Measurements from ENCODE around the gene KDM1B.
"Not testable (repeated sequence)": the region's sequence is repeated elsewhere in the genome, so short reads cannot be mapped to it uniquely, and the experiment has no call there.

Gene KDM1B

DNA sequence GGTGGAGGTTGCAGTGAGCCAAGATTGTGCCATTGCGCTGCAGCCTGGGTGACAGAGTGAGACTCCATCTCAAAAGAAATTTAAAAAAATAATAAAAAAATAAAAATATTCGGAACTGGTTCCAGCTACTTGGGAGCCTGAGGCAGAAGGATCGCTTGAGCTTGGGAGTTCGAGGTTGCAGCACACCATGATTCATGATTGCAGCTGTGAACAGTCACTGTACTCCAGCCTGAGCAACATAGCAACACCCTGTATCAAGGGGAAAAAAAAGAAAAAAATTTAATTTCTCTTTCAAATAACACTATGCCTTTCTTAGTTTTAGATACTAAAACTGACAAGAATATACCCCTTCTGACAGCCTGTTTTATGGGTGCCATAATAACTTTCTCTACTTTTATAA is 10.5 kb downstream of the KDM1B start:
- TF ChIP-seq ZNF274 (IDR thresholded peaks at IDR 0.05; ENCODE audit: low read depth, low read length): no peak
- H3K4me3 ChIP-seq (ENCODE audit: low read length): no peak overlapping the region

DNA sequence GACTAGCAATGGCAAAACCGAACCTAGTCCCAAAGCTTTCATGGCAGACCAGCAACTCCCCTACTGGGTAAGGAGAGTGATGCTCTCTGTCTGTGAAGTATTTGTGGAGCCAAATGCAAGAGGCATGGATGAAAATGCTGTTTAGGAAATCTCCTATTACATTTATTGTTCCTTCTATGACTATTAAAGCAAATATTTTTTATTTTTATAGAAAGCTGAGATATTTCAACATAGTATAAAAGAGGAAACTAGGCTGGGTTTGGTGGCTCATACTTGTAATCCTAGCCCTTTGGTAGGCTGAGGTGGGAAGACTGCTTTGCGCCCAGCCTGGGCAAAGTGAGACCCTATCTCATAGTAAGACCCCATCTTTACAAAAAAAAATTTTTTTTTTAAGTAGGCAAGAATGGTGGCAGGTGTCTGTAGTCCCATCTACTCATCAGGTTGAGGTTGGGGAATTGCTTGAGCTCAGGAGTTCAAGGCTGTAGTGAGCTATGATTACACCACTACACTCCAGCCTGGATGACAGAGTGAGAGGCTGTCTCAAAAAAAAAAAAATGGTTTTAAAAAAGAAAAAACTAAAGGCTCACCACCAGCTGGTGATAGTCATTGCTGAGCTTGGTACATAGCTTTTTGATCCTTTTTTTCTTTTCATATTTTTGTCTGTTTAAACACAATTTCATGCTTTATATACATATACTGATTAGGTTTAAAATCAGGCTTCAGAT is 11.3 kb downstream of the KDM1B start:
- no peak for TF ChIP-seq ZNF274 (IDR thresholded peaks at IDR 0.05; ENCODE audit: low read depth, low read length)
- H3K4me3 ChIP-seq (ENCODE audit: low read length): no peak overlapping the region

DNA sequence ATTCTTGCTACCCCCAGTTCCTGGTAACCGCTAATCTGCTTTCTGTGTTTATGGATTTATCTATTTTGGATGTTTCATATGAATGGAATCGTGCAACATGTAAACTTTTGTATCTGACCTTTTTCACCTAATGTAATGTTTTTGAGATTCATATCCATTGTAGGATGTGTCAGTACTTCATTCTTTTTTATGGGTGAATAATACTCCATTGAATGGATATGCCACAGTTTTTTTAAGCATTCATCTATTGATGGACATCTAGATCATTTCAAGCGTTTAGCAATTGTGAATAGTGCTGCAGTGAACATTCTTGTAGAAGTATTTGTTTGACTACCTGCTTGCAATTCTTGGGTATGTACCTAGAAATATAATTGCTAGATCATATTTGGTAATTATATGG is 13.0 kb downstream of the KDM1B start:
- TF ChIP-seq ZNF274 (IDR thresholded peaks at IDR 0.05; ENCODE audit: low read depth, low read length): no peak
- no peak overlapping the region for H3K4me3 ChIP-seq (ENCODE audit: low read length)

DNA sequence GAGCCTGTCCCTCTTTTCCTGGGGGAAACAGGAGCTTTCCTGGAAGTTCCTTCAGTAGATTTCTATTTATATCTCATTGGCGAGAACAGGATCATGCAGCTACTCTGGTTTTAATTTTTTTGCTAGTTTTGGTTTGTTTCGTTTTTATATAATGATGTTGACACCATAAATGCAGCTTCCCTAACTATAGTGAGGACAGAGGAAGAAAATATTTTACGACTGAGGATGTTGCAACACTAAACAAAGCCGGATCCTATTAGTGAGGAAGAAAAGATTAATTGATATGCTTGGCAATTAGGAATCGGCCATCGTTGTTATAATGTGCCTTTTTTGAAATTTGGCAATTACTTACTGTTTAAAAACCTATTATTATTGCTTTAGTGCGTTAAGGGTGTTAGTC is 16.6 kb downstream of the KDM1B start:
- TF ChIP-seq ZNF274 (IDR thresholded peaks at IDR 0.05; ENCODE audit: low read depth, low read length): no peak
- no peak overlapping the region for H3K4me3 ChIP-seq (ENCODE audit: low read length)

DNA sequence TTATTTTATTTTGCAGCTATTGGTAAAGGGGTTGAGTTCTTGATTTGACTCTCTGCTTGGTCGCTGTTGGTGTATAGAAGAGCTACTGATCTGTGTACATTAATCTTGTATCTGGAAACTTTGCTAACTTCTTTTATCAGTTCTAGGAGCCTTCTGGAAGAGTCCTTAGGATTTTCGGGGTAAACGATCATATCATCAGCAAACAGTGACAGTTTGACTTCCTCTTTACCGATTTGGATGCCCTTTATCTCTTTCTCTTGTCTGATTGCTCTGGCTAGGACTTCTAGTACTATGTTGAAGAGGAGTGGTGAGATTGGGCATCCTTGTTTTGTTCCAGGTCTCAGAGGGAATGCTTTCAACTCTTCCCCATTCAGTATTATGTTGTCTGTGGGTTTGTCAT is 21.0 kb downstream of the KDM1B start:
- H3K4me3 ChIP-seq (ENCODE audit: low read length): not testable (repeated sequence)

DNA sequence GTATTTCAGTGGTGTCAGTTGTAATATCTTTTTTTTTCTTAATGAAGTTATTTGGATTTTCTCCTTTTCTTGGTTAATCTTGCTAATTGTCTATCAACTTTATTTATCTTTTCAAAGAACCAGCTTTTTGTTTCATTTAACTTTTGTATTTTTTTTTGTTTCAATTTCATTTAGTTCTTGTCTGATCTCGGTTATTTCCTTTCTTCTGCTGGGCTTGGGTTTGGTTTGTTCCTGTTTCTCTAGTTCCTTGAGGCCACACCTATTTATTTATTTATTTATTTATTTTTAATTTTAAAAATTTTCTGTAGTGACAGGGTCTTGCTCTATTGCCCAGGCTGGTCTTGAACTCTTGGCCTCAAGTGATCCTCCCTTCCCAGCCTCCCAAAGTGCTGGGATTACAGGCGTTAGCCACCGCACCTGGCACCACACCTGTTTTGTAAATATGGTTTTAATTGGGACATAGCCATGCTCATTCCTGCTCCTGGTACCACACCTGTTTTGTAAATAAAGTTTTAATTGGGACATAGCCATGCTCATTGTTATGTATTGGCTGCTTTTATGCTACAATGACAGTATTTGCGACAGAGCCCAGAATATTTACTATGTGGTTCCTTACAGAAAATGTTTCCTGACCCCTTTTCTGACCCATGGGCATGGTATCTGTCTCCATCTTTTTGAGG is 22.2 kb downstream of the KDM1B start:
- no peak for TF ChIP-seq ZNF274 (IDR thresholded peaks at IDR 0.05; ENCODE audit: low read depth, low read length)
- no peak overlapping the region for H3K4me3 ChIP-seq (ENCODE audit: low read length)

DNA sequence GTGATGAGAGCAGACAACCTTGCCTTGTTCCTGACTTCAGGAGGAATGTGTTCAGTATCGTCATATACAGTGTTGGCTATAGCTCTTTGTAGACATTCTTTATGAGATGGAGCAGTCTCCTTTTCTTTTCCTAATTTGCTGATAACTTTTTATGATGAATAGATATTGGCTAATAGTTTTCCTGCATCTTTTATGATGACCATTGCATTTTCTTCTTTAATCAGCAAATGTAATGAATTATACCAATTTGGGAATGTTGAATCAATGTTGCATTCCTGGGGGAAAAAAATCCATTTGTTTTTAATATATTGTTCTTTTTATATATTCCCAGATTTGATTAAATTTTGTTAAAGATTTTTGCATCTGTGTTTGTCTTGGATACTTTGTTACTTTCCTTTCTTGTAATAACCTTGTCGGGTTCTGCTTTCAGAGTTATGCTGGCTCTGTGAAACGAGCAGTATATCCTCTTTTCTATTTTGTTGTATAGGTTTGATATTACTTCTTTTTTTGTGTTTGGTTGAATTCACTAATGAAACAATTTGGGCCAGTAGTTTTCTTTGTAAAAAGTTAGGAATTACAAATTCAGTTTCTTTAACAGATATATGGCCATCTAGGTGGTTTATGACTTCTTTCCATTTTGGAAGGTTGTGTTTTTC is 23.9 kb downstream of the KDM1B start:
- no peak for TF ChIP-seq ZNF274 (IDR thresholded peaks at IDR 0.05; ENCODE audit: low read depth, low read length)

DNA sequence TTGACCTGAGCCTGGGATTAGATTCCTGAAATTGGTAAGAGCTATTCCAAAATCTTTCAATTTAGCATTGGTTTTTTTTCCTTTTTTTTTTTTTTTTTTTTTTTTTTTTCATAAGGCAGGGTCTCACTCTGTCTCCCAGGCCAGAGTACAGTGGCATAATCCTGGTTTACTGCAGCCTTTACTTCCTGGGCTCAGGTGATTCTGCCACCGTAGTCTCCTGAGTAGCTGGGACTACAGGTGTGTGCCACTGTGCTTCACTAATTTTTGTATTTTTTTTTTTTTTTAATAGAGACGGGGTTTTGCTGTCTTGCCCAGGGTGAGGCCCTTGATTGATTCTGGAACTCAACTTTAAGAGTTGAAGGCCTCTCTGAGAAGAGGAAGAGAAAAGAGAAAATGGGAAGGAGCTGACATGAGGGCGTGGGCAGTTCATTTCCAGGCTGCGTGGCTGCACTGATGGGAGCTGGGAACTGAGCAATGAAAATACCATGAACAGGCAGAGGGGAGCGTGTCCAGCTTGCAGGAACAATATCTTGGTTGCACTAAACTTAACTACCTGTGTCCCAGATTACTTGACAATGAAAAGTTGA is 24.6 kb downstream of the KDM1B start:
- TF ChIP-seq ZNF274 (IDR thresholded peaks at IDR 0.05; ENCODE audit: low read depth, low read length): no peak

More for the DNA sequence above, 23.9 kb downstream of the KDM1B start:
- H3K4me3 ChIP-seq (ENCODE audit: low read length): no peak overlapping the region

DNA sequence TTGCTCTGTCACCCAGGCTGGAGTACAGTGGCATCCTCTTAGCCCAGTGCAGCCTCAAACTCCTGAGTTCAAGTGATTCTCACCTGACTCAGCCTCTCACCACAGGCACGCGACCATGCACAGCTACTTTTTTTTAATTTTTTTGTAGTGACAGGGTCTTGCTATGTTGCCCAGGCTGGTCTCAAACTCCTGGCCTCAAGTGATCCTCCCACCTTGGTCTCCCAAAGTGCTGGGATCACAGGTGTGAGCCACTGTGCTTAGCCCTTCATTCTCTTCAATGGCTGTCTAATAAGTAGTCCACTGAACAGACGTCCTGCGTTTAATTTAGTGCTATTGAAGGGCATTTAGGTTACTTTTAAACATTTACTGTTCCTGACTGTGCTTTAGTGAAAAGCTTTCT is 27.3 kb downstream of the KDM1B start:
- TF ChIP-seq ZNF274 (IDR thresholded peaks at IDR 0.05; ENCODE audit: low read depth, low read length): no peak
- no peak overlapping the region for H3K4me3 ChIP-seq (ENCODE audit: low read length)

More for the DNA sequence above, 24.6 kb downstream of the KDM1B start:
- no peak overlapping the region for H3K4me3 ChIP-seq (ENCODE audit: low read length)

DNA sequence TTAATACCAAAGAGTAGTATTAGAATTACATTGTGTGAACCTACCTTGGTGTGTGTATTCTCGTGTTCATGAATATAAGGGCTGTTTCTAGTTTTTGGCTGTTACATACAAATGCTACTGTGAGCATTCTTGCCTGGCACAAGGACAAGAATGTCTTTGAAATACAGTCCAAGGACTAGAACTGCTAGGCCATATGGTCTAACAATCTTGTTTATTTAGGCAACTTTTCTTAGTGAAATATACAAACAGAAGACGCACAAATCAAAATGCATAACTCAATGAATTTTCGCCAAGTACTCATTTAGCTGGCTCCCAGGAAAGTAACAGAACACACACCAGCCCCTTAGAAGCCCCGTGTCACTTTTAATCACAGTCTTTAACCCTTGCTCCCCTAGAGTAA is 28.5 kb downstream of the KDM1B start:
- no peak overlapping the region for H3K4me3 ChIP-seq (ENCODE audit: low read length)
- no peak for TF ChIP-seq ZNF274 (IDR thresholded peaks at IDR 0.05; ENCODE audit: low read depth, low read length)

DNA sequence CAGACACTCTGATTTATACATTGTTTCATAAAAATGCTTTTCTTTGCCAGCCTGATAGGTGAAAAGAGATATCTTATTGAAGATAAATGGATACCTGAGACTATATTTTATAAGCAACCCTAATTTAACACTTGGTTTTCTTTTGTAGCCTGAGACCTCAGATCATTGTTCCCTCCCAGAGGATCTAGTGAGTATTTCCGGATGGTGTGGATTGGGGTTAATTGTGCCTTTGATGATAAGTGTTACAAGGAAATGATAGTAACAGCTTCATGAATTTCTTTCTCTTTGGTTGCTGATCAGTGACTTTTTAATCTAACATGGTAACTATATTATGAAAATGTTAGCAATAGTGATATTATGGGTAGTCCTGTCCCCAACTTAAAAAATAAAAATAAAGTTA is 30.4 kb downstream of the KDM1B start:
- H3K4me3 ChIP-seq (ENCODE audit: low read length): no peak overlapping the region

DNA sequence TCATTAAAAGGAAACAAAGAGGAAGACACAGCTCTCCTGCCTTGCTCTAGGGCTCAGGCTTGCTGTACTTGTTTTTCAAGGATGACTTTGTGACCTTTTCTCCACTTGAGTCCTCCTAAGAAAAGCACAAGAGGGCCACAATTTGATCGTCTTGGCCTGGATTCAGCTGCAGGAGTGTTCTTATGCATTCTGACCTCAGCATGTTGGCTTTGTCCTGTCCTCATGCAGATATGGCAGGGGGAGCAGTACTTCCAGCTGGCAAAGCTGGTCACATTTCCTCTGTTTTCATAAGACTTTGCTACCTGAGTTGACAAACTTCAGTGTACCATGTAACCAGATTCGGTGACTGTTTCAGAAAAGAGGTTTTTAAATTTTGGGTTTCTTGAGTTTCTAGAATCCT is 30.8 kb downstream of the KDM1B start:
- TF ChIP-seq ZNF274 (IDR thresholded peaks at IDR 0.05; ENCODE audit: low read depth, low read length): no peak
- no peak overlapping the region for H3K4me3 ChIP-seq (ENCODE audit: low read length)

More for the DNA sequence above, 30.4 kb downstream of the KDM1B start:
- no peak for TF ChIP-seq ZNF274 (IDR thresholded peaks at IDR 0.05; ENCODE audit: low read depth, low read length)

DNA sequence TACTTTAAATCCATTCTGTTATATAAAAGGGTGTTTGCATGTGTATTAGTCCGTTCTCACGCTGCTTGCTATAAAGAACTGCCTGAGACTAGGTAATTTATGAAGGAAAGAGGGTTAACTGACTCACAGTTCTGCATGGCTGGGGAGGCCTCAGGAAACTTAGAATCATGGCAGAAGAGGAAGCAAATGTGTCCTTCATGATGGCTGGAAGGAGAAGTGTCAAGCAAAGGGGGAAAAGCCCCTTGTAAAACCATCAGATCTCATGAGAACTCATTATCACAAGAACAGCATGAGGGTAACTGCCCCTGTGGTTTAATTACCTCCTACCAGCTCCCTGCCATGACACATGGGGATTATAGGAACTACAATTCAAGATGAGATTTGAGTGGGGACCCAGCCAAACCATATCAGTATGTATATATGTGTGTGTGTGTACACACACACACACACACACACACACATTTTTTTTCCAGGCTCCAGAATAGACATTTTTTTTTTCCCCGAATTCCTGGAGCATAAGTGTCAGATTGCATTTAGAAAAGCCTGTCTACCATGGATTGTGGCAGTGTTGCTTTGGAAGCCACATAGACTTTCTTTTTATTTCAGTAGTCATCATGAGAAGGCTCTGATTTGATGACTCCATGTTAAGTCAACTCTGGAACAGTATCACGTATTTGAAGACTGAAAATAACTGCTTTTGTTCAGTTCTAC is 31.5 kb downstream of the KDM1B start:
- no peak overlapping the region for H3K4me3 ChIP-seq (ENCODE audit: low read length)

DNA sequence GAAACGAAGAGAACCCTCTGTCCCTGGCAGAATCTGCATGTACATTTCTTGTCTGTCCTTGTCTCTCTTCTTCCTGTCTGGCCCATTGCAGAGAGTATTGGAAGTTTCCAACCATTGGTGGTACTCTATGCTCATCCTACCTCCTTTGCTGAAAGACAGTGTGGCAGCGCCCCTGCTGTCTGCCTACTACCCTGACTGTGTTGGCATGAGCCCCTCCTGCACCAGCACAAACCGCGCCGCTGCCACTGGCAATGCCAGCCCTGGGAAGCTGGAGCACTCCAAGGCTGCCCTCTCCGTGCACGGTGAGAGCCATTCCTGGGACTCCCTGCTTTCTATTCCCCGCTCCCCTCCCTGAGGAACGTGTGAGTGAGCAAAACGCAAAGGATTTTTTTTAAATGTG is 32.5 kb downstream of the KDM1B start:
- TF ChIP-seq ZNF274 (IDR thresholded peaks at IDR 0.05; ENCODE audit: low read depth, low read length): no peak
- no peak overlapping the region for H3K4me3 ChIP-seq (ENCODE audit: low read length)

More for the DNA sequence above, 31.5 kb downstream of the KDM1B start:
- no peak for TF ChIP-seq ZNF274 (IDR thresholded peaks at IDR 0.05; ENCODE audit: low read depth, low read length)

Data from GM08714 (cell line).